ENCODE results near the gene SHPK. TPM values are rescaled to one million over a fixed set of nuclear protein-coding genes. Genes with fewer than 3 reads are reported as not detected.

SHPK gene
- total and polyA plus RNA-seq, 2 of the 4 experiments (the other 2 are of a cell fraction): 11.1 to 14.3 TPM

GRCh38 chr17:3678821-3679530 is 42.9 kb upstream of the SHPK start:
- no peak for DNase-seq
- H3K18ac ChIP-seq (ENCODE audit: low read depth, low read length): no peak overlapping the region
- H3K9ac ChIP-seq (ENCODE audit: low read depth, low read length): no peak overlapping the region
- POLR2A ChIA-PET (ENCODE audit: unreplicated experiment): no interaction called here
- TF ChIP-seq USF2 (IDR thresholded peaks at IDR 0.05; ENCODE audit: low read depth, low read length): no peak
- no peak for TF ChIP-seq MAFK (IDR thresholded peaks at IDR 0.05; ENCODE audit: low read depth, low read length)
- no peak for TF ChIP-seq NFE2L2 (IDR thresholded peaks at IDR 0.05; ENCODE audit: low read depth, low read length)
- H2AK5ac ChIP-seq (ENCODE audit: low read depth, low read length): no peak overlapping the region
- no peak overlapping the region for H3K4me2 ChIP-seq (ENCODE audit: low read depth, low read length)
- H3K23ac ChIP-seq (ENCODE audit: low read depth, low read length): no peak overlapping the region
- no peaks in the 10 kb centered on the region for H3K4me1 ChIP-seq (ENCODE audit: control insufficient read depth, insufficient read depth, low read length)
- H4K91ac ChIP-seq (ENCODE audit: insufficient read depth, low read depth, low read length): no peak overlapping the region
- dilution Hi-C loops (cut with HindIII; ENCODE audit: low sequenced_read_pairs, unreplicated experiment) (no loop called here), intact Hi-C loops (cut with micrococcal nuclease) (no loop called here), in situ Hi-C loops (cut with MboI; ENCODE audit: low sequenced_read_pairs) (no loop called here)
- no peak overlapping the region for H2BK5ac ChIP-seq (ENCODE audit: low read depth, low read length, poor library complexity, severe bottlenecking)
- no peak overlapping the region for H3K27ac ChIP-seq (ENCODE audit: insufficient read depth, low read length)
- H3K36me3 ChIP-seq (ENCODE audit: control insufficient read depth, insufficient read depth, low read length): no peaks in the 10 kb centered on the region
- 88% methylated on average over 6 of the region's 27 CpGs; no CpG with 5 or more reads in 1 of the 2 experiments for WGBS, 2 experiments (ENCODE audit: extremely low coverage in 2 of 2, insufficient read length in 1 of 2)
- H3K56ac ChIP-seq (ENCODE audit: extremely low read depth, insufficient read depth, low read length): no peak overlapping the region
- no peak overlapping the region for H4K8ac ChIP-seq (ENCODE audit: low read depth in 2 of 2, low read length in 2 of 2)
- H3K14ac ChIP-seq (replicated peaks; ENCODE audit: low read depth, low read length): no peak overlapping the region
- BruUV-seq (replicated peaks): no TSS peak
- no peaks in the 10 kb centered on the region for H3K9me1 ChIP-seq (ENCODE audit: insufficient read depth, low read length)
- H2AFZ ChIP-seq (replicated peaks; ENCODE audit: low read length, poor library complexity): no peak overlapping the region
- H2BK120ac ChIP-seq (ENCODE audit: low read depth, low read length): no peak overlapping the region
- H4K20me1 ChIP-seq (ENCODE audit: insufficient read depth, low read length): no peaks in the 10 kb centered on the region
- CTCF ChIA-PET: interaction anchor here (0.6 kb wide), 1 partner anchor 106 kb away, joined by 5 read pairs; no protein-coding TSS in a partner anchor
- no peak overlapping the region for H2BK20ac ChIP-seq (ENCODE audit: low read depth, low read length)
- no peaks in the 10 kb centered on the region for H3K79me1 ChIP-seq (ENCODE audit: low read depth in 1 of 2, low read length in 2 of 2)
- H3K4me3 ChIP-seq (ENCODE audit: insufficient read depth, low read depth, low read length): no peak overlapping the region
- no peak overlapping the region for H3K4ac ChIP-seq (ENCODE audit: low read depth, low read length)
- ATAC-seq (ENCODE audit: low read depth): no peak
- H2BK15ac ChIP-seq (ENCODE audit: low read depth, low read length): no peak overlapping the region
- H2AK9ac ChIP-seq (replicated peaks; ENCODE audit: low read depth, low read length, poor library complexity): no peak overlapping the region
- peaks cover 2% of the 10 kb centered on the region; the same call in 1 of the 2 replicates for H3K27me3 ChIP-seq (ENCODE audit: control insufficient read depth, insufficient read depth, low read length)
- H4K5ac ChIP-seq (ENCODE audit: low read depth, low read length): no peak overlapping the region
- no peaks in the 10 kb centered on the region for H3K9me3 ChIP-seq (ENCODE audit: control insufficient read depth, insufficient read depth, low read length)
